OCI-LY1 (cell line): Measurements from ENCODE around the gene CSK.

Experiments
- H2AFZ ChIP-seq: fragments of 200-600 bp; sonication (generic), shearing (Covaris generic); 2 replicates; pipeline ENCODE4 v1.6.0; 2014; ENCODE audit warnings: antibody characterized with exemption, mild to moderate bottlenecking, low read length
- H3F3A ChIP-seq: fragments of 200-600 bp; sonication (generic), shearing (Covaris generic); 2 replicates; pipeline ENCODE4 v1.6.0; 2014; ENCODE audit warnings: mild to moderate bottlenecking, antibody characterized with exemption, low read length, moderate library complexity; ENCODE audit not compliant: insufficient read depth
- H3K27ac ChIP-seq: fragments of 200-600 bp; sonication (generic); 2 replicates; pipeline ENCODE4 v1.5.1; 2014; ENCODE audit warnings: low read length, mixed run types, mild to moderate bottlenecking, low read depth; ENCODE audit not compliant: poor library complexity, severe bottlenecking
- H3K27me3 ChIP-seq: fragments of 200-600 bp; sonication (generic); 2 replicates; pipeline ENCODE4 v1.6.0; 2014; ENCODE audit warnings: antibody characterized with exemption, mild to moderate bottlenecking, low read length, moderate library complexity; ENCODE audit not compliant: insufficient read depth
- H3K36me3 ChIP-seq: fragments of 200-600 bp; sonication (generic); 2 replicates; pipeline ENCODE4 v1.6.1; 2014; ENCODE audit warnings: mild to moderate bottlenecking, antibody characterized with exemption, low read length, moderate library complexity, mixed read lengths; ENCODE audit not compliant: insufficient read depth
- H3K4me1 ChIP-seq: fragments of 200-600 bp; sonication (generic); 2 replicates; pipeline ENCODE4 v1.5.1; 2014; ENCODE audit warnings: mild to moderate bottlenecking, low read length, moderate library complexity; ENCODE audit not compliant: insufficient read depth, severe bottlenecking
- H3K4me2 ChIP-seq: fragments of 200-600 bp; sonication (generic), shearing (Covaris generic); 2 replicates; pipeline ENCODE4 v1.6.1; 2014; ENCODE audit warnings: low read length
- H3K4me3 ChIP-seq: fragments of 200-600 bp; sonication (generic); 2 replicates; pipeline ENCODE4 v1.5.1; 2014; ENCODE audit warnings: low read length, low read depth, mild to moderate bottlenecking, mixed read lengths; ENCODE audit not compliant: poor library complexity, severe bottlenecking
- H3K79me2 ChIP-seq: fragments of 200-600 bp; shearing (Covaris generic); 2 replicates; pipeline ENCODE4 v1.6.1; 2016; ENCODE audit warnings: mixed run types, low read length, mixed read lengths; ENCODE audit not compliant: insufficient read depth
- H3K9ac ChIP-seq: fragments of 200-600 bp; sonication (generic), shearing (Covaris generic); 2 replicates; pipeline ENCODE4 v1.6.1; 2014; ENCODE audit warnings: mild to moderate bottlenecking, low read length, mixed read lengths
- H3K9me2 ChIP-seq: fragments of 200-600 bp; sonication (generic), shearing (Covaris generic); 2 replicates; pipeline ENCODE4 v1.6.1; 2014; ENCODE audit warnings: low read depth, mild to moderate bottlenecking, low read length, mixed read lengths
- H3K9me3 ChIP-seq: fragments of 200-600 bp; shearing (Covaris generic); 2 replicates; pipeline ENCODE4 v1.6.1; 2014; ENCODE audit warnings: low read length, mixed read lengths
- H4K20me1 ChIP-seq: fragments of 200-600 bp; sonication (generic), shearing (Covaris generic); 2 replicates; pipeline ENCODE4 v1.6.0; 2016; ENCODE audit warnings: mild to moderate bottlenecking, low read length; ENCODE audit not compliant: insufficient read depth
- CTCF ChIP-seq: fragments of 200-600 bp; sonication (generic), shearing (Covaris generic); IDR thresholded peaks from 2 replicates; pipeline ENCODE4 v1.5.1; 2017; ENCODE audit warnings: mild to moderate bottlenecking, antibody characterized with exemption, low read length, moderate library complexity, mixed read lengths
- EZH2 ChIP-seq: fragments of 200-600 bp; sonication (generic), shearing (Covaris generic); IDR thresholded peaks from 2 replicates; pipeline ENCODE4 v1.8.0; 2017; ENCODE audit warnings: borderline replicate concordance, mixed run types, mild to moderate bottlenecking, antibody characterized with exemption, low read length, moderate library complexity, mixed read lengths

CSK gene

DNA sequence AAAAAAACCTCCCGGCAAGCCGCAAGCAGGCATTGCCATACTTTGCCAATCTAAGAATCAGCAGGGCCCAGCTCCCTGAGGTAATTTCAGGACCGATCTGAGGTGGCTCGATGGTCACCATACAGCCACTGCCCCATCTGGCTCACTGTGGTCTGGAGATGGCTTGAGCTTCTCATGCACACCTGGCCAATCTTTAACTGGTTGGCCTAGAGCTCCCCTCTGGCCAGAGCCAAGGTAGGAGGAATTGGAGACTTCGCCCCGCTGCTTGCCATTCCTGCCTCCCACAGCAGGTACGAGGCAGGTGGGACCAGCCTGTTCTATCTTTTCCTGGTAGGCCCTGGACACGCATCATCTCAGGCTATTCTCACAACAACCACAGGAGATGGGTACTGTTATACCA is 23.1 kb upstream of the CSK start:
- H3K9me3 ChIP-seq = no peaks in the 10 kb centered on the region
- H3K27ac ChIP-seq = no peak overlapping the region
- H3K4me1 ChIP-seq = peaks cover 18% of the 10 kb centered on the region
- no peak overlapping the region for H3K4me3 ChIP-seq
- no peak overlapping the region for H3K9ac ChIP-seq
- no peak overlapping the region for H2AFZ ChIP-seq
- TF ChIP-seq EZH2 = no peak
- no peak for TF ChIP-seq CTCF
- no peaks in the 10 kb centered on the region for H3F3A ChIP-seq
- H3K36me3 ChIP-seq = no peaks in the 10 kb centered on the region; the same call in 1 of the 2 replicates
- H3K79me2 ChIP-seq = no peaks in the 10 kb centered on the region
- no peak overlapping the region for H3K4me2 ChIP-seq
- no peaks in the 10 kb centered on the region for H4K20me1 ChIP-seq
- H3K27me3 ChIP-seq = no peaks in the 10 kb centered on the region
- H3K9me2 ChIP-seq = no peaks in the 10 kb centered on the region

GRCh38 chr15:74762791-74763150 is 19.1 kb upstream of the CSK start:
- Histone ChIP-seq H3K9ac (no peak overlapping the region), H3K27me3 (no peaks in the 10 kb centered on the region), H3K4me1 (peaks cover 18% of the 10 kb centered on the region), H3K36me3 (no peaks in the 10 kb centered on the region; the same call in 1 of the 2 replicates), H3K79me2 (no peaks in the 10 kb centered on the region), H3K4me2 (no peak overlapping the region), H3F3A (no peaks in the 10 kb centered on the region), H3K9me2 (no peaks in the 10 kb centered on the region), H2AFZ (no peak overlapping the region), H4K20me1 (no peaks in the 10 kb centered on the region), H3K27ac (peak overlapping the region; percentile 12), H3K9me3 (no peaks in the 10 kb centered on the region), H3K4me3 (no peak overlapping the region)
- TF ChIP-seq EZH2 = no peak
- no peak for TF ChIP-seq CTCF

DNA sequence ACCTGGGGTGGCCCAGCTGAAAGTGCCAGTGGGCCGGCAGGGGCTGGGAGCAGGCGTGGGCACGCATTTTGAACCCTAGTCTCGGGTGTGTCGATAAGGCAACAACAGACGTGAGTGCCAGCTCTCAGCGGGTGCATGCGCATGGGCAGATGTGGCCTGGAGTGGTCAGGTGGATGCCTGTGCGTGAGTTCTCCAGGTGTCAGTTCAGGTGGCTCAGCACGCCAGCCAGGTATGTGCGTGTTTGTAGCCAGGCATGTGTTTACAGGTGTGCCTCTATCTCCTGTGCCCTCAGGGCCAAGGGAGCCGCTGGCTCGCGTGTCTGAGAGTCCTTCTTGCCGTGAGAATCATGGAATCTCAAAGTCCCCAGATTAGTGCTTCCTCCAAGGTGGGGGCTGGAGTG is 18.5 kb upstream of the CSK start:
- Histone ChIP-seq H3K27me3 (no peaks in the 10 kb centered on the region), H3K27ac (no peak overlapping the region)

More for the DNA sequence above, 18.5 kb upstream of the CSK start:
- H3K4me3 ChIP-seq = no peak overlapping the region
- peaks cover 18% of the 10 kb centered on the region for H3K4me1 ChIP-seq
- H2AFZ ChIP-seq = no peak overlapping the region
- TF ChIP-seq EZH2 (no peak), CTCF (no peak)
- H3K9me2 ChIP-seq = no peaks in the 10 kb centered on the region
- no peak overlapping the region for H3K4me2 ChIP-seq
- H4K20me1 ChIP-seq = no peaks in the 10 kb centered on the region
- H3K9ac ChIP-seq = no peak overlapping the region
- no peaks in the 10 kb centered on the region for H3K9me3 ChIP-seq
- no peaks in the 10 kb centered on the region; the same call in 1 of the 2 replicates for H3K36me3 ChIP-seq
- no peaks in the 10 kb centered on the region for H3F3A ChIP-seq
- H3K79me2 ChIP-seq = no peaks in the 10 kb centered on the region
